Vagina (tissue), 2 donors: ENCODE data around the gene ZNF85. TPM values are rescaled to one million over a fixed set of nuclear protein-coding genes. Genes with fewer than 3 reads are reported as not detected.
"Not testable (repeated sequence)": the region's sequence is repeated elsewhere in the genome, so short reads cannot be mapped to it uniquely, and the experiment has no call there.

Source experiments
- DNase-seq, 2 donors: peaks; one replicate each; pipeline ENCODE4 v3.0.0-alpha.2; 2017; ENCODE audit errors: extremely low spot score in 2 of 2
- H3K27ac ChIP-seq: fragments of 200-600 bp; sonication (generic); one replicate; pipeline ENCODE4 v1.5.1; 2019
- H3K27me3 ChIP-seq: fragments of 200-600 bp; sonication (generic); one replicate; pipeline ENCODE4 v1.5.1; 2019
- H3K36me3 ChIP-seq, 2 donors: fragments of 200-600 bp; sonication (generic); one replicate each; pipeline ENCODE4 v1.5.1; 2017 to 2019
- H3K4me1 ChIP-seq: fragments of 200-600 bp; sonication (generic); one replicate; pipeline ENCODE4 v1.5.1; 2019
- H3K4me3 ChIP-seq, 2 donors: fragments of 200-600 bp; sonication (generic); 1 replicate in 1 of 2; 2 replicates in 1 of 2; pipeline ENCODE4 v1.5.1; 2016 to 2019
- H3K9me3 ChIP-seq: fragments of 200-600 bp; sonication (generic); one replicate; pipeline ENCODE4 v1.5.1; 2019
- POLR2A ChIP-seq, 2 donors: fragments of 450-650 bp; IDR thresholded peaks; one replicate each; pipeline ENCODE4 v1.6.1; 2017; ENCODE audit warnings: antibody characterized with exemption in 2 of 2, mild to moderate bottlenecking in 2 of 2, moderate library complexity in 2 of 2
- POLR2AphosphoS5 ChIP-seq, 2 donors: sonication (generic); formaldehyde crosslinking; IDR thresholded peaks; one replicate each; pipeline ENCODE4 v1.9.0; 2017; ENCODE audit warnings: antibody characterized with exemption in 2 of 2, mild to moderate bottlenecking in 2 of 2, low read depth in 1 of 2; ENCODE audit not compliant: insufficient read depth in 1 of 2
- intact Hi-C: fragments of 100-400 bp; cut with DNase I; formaldehyde crosslinking; loops from one replicate; pipeline ENCODE4 v1.15.1; 2023
- total RNA-seq: library from RNA; depleted of rRNA; stranded (reverse); fragments of >200 nt; gene quantifications from one replicate; pipeline ENCODE4 v1.2.3, GENCODE V29; 2016
- TF ChIP-seq, protein P1 (sequence below), 3 experiments: fragments of 450-650 bp in 2 of 3; fragments of 200-600 bp in 1 of 3; sonication (generic) in 1 of 3; IDR thresholded peaks; one replicate each; pipeline ENCODE4 v1.5.1; 2017 to 2019; ENCODE audit warnings: antibody characterized with exemption in 3 of 3, mild to moderate bottlenecking in 2 of 3, moderate library complexity in 2 of 3

ZNF85 gene
- total RNA-seq, 1 donor from 2014 or later = 2.2 TPM

DNA sequence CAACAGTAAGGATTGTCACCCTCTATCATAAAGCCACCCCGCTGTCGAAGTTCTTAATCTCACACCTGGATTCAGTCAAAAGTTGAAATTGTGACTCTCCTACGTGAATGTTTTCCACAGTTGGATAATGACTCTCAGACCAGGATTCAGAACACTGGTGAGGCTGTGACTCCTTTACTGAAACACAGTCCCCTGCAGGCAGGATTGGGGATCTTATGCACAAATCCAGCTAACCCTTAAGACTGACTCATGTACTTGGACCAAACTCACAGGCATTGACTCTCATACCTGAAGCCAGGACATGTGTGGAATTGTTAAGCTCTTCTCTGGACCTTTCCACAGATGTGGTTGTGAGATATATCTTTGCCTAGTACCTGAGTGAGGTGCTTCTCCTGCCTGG, 46.8 kb downstream of the ZNF85 start:
- no peaks in the 10 kb centered on the region for H3K9me3 ChIP-seq
- H3K36me3 ChIP-seq = no peaks in the 10 kb centered on the region
- H3K4me1 ChIP-seq = no peaks in the 10 kb centered on the region
- H3K4me3 ChIP-seq = no peak overlapping the region
- intact Hi-C loops = no loop called here
- H3K27me3 ChIP-seq = no peaks in the 10 kb centered on the region
- TF ChIP-seq POLR2AphosphoS5 (IDR thresholded peaks at IDR 0.05; ENCODE audit: insufficient read depth in 1 of 2, low read depth in 1 of 2) (no peak), POLR2A (IDR thresholded peaks at IDR 0.05) (no peak)
- TF ChIP-seq, protein P1, sequence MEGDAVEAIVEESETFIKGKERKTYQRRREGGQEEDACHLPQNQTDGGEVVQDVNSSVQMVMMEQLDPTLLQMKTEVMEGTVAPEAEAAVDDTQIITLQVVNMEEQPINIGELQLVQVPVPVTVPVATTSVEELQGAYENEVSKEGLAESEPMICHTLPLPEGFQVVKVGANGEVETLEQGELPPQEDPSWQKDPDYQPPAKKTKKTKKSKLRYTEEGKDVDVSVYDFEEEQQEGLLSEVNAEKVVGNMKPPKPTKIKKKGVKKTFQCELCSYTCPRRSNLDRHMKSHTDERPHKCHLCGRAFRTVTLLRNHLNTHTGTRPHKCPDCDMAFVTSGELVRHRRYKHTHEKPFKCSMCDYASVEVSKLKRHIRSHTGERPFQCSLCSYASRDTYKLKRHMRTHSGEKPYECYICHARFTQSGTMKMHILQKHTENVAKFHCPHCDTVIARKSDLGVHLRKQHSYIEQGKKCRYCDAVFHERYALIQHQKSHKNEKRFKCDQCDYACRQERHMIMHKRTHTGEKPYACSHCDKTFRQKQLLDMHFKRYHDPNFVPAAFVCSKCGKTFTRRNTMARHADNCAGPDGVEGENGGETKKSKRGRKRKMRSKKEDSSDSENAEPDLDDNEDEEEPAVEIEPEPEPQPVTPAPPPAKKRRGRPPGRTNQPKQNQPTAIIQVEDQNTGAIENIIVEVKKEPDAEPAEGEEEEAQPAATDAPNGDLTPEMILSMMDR (IDR thresholded peaks at IDR 0.05) = no peak
- DNase-seq = no peak
- H3K27ac ChIP-seq = no peak overlapping the region

DNA sequence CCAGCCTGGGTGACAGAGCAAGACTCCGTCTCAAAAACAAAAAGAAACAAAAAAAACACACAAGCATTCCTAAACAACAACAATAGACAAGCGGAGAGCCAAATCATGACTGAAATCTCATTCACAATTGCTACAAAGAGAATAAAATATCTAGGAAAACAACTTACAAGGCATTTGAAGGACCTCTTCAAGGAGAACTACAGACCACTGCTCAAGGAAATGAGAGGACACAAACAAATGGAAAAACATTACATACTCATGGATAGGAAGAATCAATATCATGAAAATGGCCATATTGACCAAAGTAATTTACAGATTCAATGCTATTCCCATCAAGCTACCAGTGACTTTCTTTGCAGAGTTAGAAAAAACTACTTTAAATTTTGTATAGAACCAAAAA, 69.7 kb downstream of the ZNF85 start:
- DNase-seq, H3K4me1 ChIP-seq, intact Hi-C loops, H3K4me3 ChIP-seq, H3K9me3 ChIP-seq, H3K36me3 ChIP-seq, H3K27me3 ChIP-seq, H3K27ac ChIP-seq: not testable (repeated sequence)

DNA sequence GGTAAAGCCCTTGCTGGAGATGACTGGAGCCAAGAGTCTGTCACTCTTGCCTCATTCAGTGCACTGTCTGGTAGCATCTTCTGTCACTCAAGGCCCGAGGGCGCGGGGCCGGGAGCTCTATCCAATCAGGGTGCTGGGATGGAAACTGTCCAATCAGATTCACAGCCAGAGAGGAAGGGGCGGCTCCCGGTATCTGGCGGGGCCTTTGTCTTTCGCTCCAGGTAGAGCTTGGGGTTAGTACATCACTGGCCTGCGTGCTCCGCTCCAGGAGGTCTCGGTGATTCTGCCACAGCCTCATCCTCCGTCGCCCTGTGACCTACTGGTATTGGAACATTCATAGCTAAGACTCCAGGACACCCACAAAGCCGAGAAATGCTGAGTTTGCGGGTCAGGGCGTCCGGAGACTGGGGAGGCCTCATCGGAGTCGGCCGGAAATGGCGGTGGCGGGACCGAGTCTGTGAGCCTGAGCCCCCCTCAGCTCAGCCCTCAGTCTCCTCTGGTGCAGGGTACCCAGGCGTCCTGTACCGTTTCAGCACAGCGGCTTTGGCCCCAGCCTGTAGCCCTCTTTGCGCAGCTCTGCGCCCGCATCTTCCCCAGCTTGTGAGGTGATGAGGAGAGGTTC, 76.8 kb downstream of the ZNF85 start:
- Histone ChIP-seq H3K27me3 (no peaks in the 10 kb centered on the region), H3K9me3 (no peaks in the 10 kb centered on the region), H3K27ac (no peak overlapping the region), H3K4me3 (peak overlapping the region; percentile 45 to 46), H3K4me1 (peaks cover 11% of the 10 kb centered on the region), H3K36me3 (no peaks in the 10 kb centered on the region)
- intact Hi-C loops = no loop called here
- TF ChIP-seq, protein P1 (IDR thresholded peaks at IDR 0.05) = no peak
- TF ChIP-seq POLR2A (IDR thresholded peaks at IDR 0.05) (no peak), POLR2AphosphoS5 (IDR thresholded peaks at IDR 0.05; ENCODE audit: insufficient read depth in 1 of 2, low read depth in 1 of 2) (peak in 1 of 2 donors; percentile 74)
- DNase-seq = no peak

Other genes with a start within 250 kb of the ZNF85 start
- gene ZNF66, start 146.9 kb upstream of the ZNF85 start, total RNA-seq = 6.4 TPM
- 20.4 TPM for gene ZNF430, start 97.4 kb downstream of the ZNF85 start, total RNA-seq
- 6.4 TPM for gene ZNF714, start 159.0 kb downstream of the ZNF85 start, total RNA-seq
- gene ZNF431, start 218.8 kb downstream of the ZNF85 start, total RNA-seq = 16.2 TPM